DMS153 treated with DMSO at 0.1 percent for 48 hours (cell line): ENCODE data around the gene PLS3.

Experiments
- DNase-seq: peaks from one replicate; lab custom pipeline; 2025; ENCODE audit not compliant: unreplicated experiment; lab: John Stamatoyannopoulos, UW

Gene PLS3

DNA sequence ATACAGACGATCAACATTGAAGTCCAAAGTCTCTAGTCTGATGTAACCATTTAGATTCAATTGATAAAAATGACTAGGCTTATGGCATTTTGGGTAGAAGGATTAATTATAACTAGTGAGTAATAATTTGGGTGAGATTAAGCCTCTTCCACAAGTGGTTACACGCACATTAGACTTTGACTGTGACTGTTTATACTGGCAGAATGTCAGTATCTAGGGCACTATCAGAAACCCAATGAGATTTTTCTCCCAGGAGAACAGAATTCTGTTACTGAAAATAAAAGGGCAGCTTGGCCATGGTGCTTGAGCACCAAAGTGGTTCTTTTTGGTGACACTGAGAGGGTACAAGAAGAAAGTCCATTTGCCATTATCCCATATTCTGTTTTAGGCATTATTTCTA is 3.3 kb downstream of the PLS3 start:
- no peak for DNase-seq

- DNase-seq = no peak
Observed at GRCh38 chrX:115565888-115566287, 4.9 kb downstream of the PLS3 start.

GRCh38 chrX:115571712-115572111 is 10.7 kb downstream of the PLS3 start:
- DNase-seq = no peak

GRCh38 chrX:115573185-115573584 is 12.2 kb downstream of the PLS3 start:
- DNase-seq = no peak

- no peak for DNase-seq
Observed at GRCh38 chrX:115576676-115577075, 15.7 kb downstream of the PLS3 start.

- DNase-seq = no peak
Observed at GRCh38 chrX:115579327-115579726, 18.4 kb downstream of the PLS3 start.

- DNase-seq = no peak
Observed at GRCh38 chrX:115579786-115580294, 18.9 kb downstream of the PLS3 start.

DNA sequence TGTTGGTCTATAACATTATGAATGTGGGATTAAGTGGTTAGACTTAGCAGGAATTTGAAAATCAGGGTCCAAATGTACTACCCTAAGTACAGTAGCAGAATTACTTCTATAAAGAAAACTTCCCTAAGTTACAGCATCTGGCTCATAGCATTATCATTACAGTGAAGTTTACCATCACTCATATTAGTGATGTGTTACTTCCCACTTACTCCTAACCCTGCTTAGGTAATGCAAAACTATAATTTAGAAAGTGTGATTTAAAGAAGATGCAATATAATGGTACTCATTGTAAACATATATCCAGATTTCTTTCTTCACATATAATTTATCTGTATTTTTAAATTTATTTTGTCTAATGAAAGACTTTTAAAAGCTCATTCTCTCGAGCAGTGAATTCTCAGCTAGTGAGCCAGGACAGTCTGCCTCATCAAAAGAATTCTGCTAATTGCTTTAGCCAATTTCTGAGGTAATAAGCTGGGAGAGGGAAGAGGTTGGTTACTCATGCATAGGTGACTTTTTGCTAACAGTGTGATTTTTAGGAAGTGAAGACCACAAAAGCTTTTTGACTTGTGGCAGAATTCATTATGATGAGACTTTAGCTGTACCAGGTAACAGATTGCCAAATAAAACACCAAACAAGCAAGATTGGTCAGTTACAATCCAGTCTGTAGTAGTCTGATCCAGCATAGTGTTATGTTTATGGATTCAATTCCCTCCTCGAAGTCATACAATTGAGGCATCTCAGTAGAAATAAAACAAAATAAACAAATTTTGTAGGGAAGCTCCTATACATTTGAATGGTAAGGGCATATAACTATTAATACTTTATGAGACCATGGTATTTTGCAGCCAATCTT is 21.0 kb downstream of the PLS3 start:
- DNase-seq = no peak

GRCh38 chrX:115582616-115583495 is 21.9 kb downstream of the PLS3 start:
- no peak for DNase-seq

GRCh38 chrX:115583496-115584004 is 22.6 kb downstream of the PLS3 start:
- DNase-seq = no peak

DNA sequence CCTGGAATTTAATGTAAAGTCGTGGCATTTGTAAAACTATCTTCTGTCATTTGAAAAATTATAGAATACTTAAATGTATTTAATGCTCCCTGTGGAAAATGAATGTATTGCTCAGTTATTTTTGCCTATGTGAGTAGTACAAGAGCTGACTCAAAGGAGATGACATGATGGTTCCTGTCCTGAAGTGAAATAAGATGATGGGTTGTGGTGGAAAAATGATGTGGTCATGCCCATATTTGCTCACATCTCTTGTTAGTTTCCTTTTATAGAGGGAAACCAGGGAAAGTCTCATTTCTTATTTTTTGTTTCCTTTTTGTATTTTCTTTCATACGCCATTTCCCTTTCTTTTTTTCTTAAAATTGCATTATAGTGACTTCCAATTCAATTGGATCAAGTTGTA is 23.7 kb downstream of the PLS3 start:
- DNase-seq = no peak

GRCh38 chrX:115588179-115588578 is 27.2 kb downstream of the PLS3 start:
- DNase-seq = no peak

DNA sequence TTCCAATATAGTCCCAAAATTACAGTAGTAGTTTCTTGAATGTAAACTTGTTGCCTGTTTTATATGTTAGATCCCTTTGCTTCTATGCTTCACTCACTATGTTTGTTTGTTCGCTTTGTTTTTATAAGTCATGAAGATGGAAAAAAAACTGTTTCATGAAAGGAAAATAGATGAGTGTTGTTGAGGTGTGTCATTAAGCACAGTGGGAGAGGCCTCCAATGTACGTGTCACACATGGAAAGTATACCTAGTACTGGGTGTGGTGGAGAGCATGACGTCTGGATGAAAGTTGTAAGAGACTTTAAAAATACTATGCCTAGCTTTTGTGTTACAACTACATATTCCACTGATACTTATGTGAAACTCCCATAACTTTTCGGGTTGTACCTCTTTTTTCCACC is 28.4 kb downstream of the PLS3 start:
- no peak for DNase-seq

DNA sequence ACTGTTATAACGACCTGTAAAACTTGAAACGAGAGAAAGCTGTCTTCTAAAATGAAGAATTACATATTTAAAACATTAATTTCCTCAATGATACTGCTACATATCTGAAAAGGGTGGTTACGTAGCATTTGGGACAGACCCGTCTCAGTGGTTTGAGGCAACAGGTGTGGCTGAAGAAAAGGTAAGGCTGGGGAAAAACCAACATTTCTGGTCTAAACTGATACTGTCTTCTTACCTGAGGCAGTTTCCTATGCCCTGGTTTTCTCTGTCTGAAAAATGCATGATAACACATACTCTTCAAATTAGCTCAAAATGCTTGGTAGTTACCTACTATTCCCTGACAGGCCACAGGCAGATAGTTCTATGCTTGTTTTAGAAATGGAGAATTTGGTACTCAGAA is 30.4 kb downstream of the PLS3 start:
- DNase-seq = no peak

GRCh38 chrX:115591856-115592842 is 31.2 kb downstream of the PLS3 start:
- DNase-seq = no peak

GRCh38 chrX:115592997-115593734 is 32.2 kb downstream of the PLS3 start:
- no peak for DNase-seq

DNA sequence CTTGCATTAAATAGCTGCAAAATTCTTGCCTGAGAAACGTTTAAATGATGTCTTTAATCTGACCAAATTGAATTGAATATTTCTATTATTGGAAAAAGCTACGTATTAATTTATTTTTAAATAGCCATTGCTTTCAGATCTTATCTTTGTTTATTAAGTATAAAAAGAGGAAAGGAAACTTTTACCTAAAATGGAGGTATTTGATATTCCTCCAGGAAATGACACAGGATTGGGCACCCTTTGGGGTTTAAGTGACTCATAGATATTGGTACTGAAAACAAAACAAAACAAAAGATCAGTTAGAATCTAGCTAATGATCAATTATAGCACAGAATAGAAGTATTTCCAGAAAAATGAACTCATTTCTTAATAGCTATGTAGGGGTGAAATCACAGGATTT is 34.1 kb downstream of the PLS3 start:
- DNase-seq = no peak

DNA sequence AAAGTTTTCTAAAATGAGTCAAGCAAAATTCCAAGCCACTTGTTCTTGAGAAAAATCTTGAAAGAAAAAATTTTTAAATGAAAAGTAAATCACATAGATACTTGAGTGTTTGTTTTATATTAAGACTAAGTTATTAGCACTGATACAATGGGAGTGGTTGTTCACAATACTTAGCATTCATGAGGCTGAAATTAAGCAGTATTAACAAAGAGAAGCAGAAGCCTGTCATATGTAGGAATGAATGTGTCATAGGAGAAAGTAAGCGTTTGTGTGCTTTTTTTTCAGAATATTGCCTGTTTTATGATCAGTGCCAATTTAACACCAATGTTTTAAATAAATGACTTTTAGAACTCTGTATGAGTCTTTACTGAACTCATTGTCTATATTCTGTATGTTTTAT is 37.6 kb downstream of the PLS3 start:
- DNase-seq = no peak

DNA sequence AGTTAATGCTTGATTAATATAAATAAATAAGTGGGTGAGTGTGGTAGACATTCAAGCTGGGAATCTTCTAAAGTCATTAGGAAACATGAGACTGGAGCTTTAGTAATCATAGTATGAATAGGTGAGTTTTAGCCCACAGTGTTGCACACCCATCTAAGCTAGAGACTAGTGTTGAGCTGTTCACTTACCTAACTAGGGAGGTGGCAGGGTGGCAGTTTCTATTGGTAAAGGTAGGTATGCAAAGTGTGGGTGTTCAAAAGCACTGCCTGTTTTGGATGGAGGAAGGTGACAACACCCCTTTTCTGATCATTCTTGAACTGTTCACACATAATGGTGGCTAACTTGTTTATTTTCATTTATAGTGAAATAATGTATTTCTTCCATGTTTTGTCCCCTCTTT is 41.3 kb downstream of the PLS3 start:
- DNase-seq = no peak
